DOHH2 (cell line): Measurements from ENCODE around the gene LRGUK.
"Not testable (repeated sequence)": the region's sequence is repeated elsewhere in the genome, so short reads cannot be mapped to it uniquely, and the experiment has no call there.

ENCODE experiments used
- CTCF ChIP-seq: fragments of 200-600 bp; sonication (generic); IDR thresholded peaks from one replicate; pipeline ENCODE4 v1.5.1; 2014; ENCODE audit warnings: antibody characterized with exemption, mild to moderate bottlenecking, low read depth, low read length; ENCODE audit not compliant: poor library complexity, severe bottlenecking
- EZH2phosphoT487 ChIP-seq: fragments of 200-600 bp; sonication (generic); IDR thresholded peaks from 2 replicates; pipeline ENCODE4 v1.6.1; 2017; ENCODE audit warnings: borderline replicate concordance, mild to moderate bottlenecking, antibody characterized with exemption, low read length, moderate library complexity, mixed read lengths

GRCh38 chr7:134295982-134296381 is 168.8 kb downstream of the LRGUK start:
- not testable (repeated sequence) for TF ChIP-seq CTCF, EZH2phosphoT487
